Hematopoietic multipotent progenitor cell (in vitro differentiated cells): ENCODE data around the gene NQO2. TPM values are rescaled to one million over a fixed set of nuclear protein-coding genes. Genes with fewer than 3 reads are reported as not detected.
A peak's percentile ranks its signal among the peaks of the same experiment; 100 is the strongest.

ENCODE experiments used
- DNase-seq, 3 donors: peaks; one replicate each; pipeline ENCODE4 v3.0.0-alpha.2; 2011 to 2015; ENCODE audit warnings: low read depth in 2 of 3, low spot score in 2 of 3
- small RNA-seq: library from RNA; depleted of rRNA; stranded (forward); fragments of <200 nt; gene quantifications from one replicate; pipeline ENCODE3, GENCODE V24; 2012
- total RNA-seq: library from RNA; depleted of rRNA; stranded (reverse); fragments of >200 nt; gene quantifications from one replicate; pipeline ENCODE4 v1.2.3, GENCODE V29; 2012

NQO2 gene
- total RNA-seq, 1 donor, result 21.8 TPM

DNA sequence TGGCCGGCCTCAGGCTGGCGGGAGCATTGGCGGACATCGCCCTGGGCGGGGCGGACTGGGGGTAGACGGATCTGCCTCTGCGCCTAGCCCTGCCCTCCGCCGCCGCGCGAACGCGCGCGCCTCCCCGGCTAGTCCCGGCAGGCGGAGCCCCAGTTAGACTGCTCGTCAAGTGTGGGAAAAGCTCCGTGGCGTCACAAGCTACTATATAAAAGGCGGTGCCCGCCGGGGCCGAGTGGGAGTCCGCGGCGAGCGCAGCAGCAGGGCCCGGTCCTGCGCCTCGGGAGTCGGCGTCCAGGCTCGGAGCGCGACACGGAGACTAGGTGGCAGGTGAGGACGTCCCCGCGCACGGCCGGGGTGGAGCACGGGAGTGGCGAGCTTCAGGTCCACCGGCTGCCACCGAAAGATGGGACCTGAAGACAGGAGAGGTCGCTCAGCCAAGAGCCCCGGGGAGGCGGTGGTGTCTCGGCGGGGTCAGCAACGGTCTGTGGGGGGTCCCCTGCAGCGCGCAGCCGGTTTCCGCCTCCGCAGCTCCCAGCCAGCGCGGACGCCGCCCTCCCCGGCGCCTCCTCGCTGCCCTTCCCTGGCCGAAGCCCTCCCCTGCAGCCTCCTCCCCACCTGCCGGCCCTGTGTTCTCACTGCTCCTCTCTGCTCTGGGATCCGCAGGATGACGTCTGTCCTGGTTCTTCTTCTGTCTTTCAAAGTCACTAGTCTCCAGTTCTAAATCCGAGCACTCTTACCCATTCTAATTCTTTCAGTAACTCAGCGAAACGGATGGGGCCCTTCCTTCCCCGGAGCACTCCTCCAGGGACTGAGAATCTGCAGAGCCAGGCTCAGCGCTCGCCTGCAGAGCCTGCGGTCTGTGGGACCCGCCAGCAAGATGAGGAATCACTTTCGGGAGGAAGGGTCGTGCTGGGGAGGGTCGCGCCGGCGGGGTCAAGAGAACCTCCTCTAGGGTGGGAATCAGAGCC is 64.3 kb downstream of the NQO2 start:
- peak; percentile 78 to 94 (median 93) for DNase-seq

DNA sequence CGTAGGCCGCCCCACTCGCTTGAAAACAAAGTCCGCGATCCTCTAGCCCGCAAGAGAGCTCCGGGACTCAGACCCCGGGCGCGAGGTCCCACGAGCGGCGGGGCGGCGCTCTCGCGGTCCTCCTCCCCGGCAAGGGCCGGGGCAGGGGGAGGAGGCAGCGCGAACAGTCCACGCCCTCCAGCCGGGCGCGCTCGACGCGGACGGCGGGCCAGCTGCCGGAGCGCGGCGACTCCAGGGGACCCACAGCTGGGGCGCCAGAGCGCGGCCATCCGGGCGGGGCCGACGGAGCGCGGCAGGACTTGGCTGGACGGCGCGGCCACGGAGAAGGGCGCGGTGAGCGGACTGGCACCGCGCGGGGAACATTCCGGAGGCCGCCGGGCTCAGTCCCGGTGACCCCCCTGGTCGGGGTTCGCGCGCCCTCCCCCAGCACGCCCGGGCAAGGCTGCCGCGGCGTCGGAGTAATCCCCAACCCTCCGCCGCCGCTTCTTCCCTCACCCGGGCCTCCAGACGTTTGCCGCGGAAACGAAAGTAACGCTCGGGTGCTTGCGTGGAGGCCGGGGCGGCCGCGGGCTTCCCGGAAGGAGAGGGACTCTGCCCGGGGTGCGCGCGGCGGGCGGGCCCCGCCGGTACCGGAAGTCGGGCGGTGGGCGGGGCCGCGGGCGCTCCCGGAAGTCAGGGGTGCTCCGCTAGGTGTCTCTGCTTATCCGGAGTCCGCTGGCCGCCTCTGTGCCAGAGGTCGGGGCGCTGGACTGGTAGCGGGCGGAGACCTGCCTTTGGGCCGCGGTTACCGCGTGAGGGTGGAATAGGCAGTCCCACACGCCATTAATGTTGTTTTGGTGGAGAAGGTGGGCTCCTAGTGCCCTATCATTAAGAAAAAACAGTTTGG is 68.9 kb downstream of the NQO2 start, which contains the start of gene RIPK1:
Gene RIPK1 (plus strand): TSS at position 166 of the 886 bp plus-strand sequence. CDS start 8,330 bp downstream, outside the sequence.
- peak; percentile 87 to 91 (median 89) for DNase-seq

Small RNA genes lying within 50 kb of the gene (small RNA-seq; reads per million reads assigned to genes)
- gene AL133351.4, result not detected

Other genes starting within 250 kb of the NQO2 start
- gene MYLK4, start 249.0 kb upstream of the NQO2 start, total RNA-seq, result 1.6 TPM
- 108 TPM for gene WRNIP1, start 234.5 kb upstream of the NQO2 start, total RNA-seq
- 324 TPM for gene SERPINB1, start 158.0 kb upstream of the NQO2 start, total RNA-seq
- gene SERPINB9, start 96.6 kb upstream of the NQO2 start, total RNA-seq, result 26.4 TPM
- 113 TPM for gene SERPINB6, start 28.3 kb upstream of the NQO2 start, total RNA-seq
- 13.5 TPM for gene RIPK1, start 68.6 kb downstream of the NQO2 start, total RNA-seq
- gene BPHL, start 118.8 kb downstream of the NQO2 start, total RNA-seq, result 10.5 TPM
- 8.3 TPM for gene TUBB2A, start 157.7 kb downstream of the NQO2 start, total RNA-seq
- 0.54 TPM for gene TUBB2B, start 227.8 kb downstream of the NQO2 start, total RNA-seq